GM19452 (cell line): ENCODE results near the gene HAGH.

Source experiments
- ATAC-seq: cut with Tn5 transposase; IDR thresholded peaks from one replicate; pipeline ENCODE4 v1.9.1; 2021; ENCODE audit not compliant: unreplicated experiment

The HAGH gene

DNA sequence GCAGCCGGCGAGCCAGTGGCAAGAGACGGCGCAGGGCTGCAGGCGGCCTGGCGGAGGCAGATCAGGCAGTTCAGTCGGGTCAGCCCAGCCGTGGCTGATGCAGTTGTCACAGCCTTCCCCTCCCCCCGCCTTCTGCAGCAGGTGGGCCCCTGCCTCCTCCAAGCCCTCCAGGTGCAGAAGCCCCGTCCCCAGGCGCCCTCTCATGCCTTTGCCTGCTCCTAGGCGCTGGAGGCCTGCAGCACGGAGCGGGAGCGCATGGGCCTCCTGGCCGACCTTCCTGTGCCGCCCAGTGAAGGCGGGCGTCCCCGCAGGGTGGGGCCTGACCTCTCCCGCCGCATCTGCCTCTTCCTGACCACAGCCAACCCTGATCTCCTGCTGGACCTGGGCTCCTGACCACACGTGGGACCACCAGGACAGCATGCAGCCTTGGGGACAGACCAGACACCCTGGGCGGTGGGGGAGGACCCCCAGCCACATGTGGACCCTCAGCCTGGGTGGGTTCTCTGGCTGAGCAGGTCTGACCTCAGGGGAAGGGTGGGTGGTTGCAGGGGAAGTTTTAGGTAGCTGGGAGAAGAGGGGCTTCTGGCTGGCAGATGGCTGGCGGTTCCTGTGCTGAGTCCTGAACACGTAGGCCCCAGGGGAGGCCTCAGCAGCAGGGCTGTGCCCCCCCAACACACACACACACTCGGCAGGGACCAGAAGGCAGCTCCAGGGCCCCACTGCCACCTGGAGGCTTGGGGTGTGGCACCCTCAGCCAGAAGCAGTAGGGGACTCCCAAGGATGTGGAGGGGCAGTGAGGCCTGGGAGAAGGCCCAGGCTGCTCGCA lies 50.6 kb downstream of the HAGH start:
- ATAC-seq: no peak

DNA sequence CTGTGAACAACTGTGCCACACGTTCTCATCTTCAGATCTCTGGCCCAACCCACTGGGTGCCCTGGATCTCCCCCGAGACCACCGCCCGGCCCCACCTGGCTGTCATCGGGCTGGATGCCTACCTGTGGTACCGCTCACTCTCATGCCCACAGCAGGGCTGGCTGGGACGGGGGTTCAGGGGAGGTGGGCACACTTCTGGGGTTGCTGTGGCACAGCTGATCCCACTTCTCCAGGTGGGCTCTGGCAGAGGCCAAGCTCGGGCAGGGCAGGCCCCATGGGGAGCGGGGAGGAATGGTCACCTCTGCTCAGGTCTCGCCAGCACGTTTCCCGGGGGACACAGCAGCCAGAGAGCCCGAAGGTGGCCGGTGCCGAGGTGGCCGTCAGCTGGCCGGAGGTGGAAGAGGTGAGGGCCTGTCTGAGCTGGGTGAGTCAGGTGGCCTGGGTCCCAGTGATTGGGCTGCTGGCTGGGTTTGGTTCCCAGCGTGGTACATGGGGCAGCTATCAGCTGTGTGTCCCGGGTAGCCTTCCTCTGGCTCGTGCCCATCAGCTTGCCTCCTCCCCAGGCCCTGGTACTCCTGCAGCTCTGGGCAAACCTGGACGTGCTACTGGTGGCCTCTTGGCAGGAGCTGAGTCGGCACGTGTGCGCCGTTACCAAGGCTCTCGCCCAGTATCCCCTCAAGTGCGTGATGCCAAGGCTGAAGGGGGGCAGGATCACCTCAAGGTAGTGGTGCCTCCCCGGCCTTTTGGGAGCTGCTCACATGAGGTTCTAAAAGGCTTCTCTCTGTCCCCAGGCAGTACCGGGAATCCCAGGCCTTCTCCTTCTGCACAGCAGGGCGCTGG lies 51.4 kb downstream of the HAGH start:
- no peak for ATAC-seq

DNA sequence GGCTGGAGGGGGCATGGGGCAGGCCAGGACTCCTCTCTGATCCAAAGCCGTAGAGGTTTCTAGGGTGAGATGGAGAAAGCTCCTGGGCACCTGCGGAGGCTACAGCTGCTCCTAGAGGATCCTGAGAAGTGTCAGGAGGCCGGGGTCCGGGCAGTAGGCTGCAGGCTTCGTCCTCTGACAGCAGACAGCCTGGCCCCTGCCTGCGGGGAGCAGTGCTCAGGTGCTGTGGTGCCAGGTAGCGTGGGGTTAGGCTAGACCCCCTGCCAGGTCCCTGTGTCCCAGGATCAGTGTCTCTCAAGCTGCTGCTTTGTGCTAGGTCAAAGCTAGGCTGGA lies 52.2 kb downstream of the HAGH start:
- ATAC-seq: no peak

DNA sequence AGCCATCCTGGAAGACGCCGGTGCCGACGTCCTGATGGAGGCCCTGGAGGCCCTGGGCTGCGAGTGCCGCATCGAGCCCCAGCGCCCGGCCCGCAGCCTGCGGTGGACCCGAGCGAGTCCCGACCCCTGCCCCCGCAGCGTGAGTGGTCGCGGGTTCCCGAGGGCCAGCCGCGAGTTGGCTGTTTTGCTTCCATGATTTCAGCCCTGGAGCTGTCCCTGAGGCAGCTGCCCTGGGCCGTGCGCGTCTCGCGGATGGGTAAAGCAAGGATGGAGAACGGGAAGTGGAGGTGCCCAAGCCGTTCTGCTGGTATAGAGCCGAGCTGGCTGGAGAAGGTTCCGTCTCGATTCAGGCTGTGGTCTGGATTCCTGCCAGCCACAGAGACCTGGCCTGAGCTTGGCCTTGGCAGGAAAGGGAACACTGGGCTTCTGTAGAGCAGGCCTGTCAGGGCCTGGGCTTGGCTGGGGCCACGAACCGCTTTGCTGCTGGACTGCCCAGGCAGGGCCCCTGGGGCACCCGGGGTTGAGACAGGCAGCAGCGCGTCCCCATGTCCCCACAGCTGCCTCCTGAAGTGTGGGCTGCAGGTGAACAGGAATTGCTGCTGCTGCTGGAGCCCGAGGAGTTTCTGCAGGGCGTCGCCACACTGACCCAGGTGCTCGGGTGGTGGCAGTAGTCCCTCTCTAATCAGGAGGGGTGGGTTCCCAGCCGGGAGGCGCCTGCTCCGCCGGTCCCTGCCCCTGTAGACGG lies 52.8 kb downstream of the HAGH start:
- ATAC-seq: no peak

DNA sequence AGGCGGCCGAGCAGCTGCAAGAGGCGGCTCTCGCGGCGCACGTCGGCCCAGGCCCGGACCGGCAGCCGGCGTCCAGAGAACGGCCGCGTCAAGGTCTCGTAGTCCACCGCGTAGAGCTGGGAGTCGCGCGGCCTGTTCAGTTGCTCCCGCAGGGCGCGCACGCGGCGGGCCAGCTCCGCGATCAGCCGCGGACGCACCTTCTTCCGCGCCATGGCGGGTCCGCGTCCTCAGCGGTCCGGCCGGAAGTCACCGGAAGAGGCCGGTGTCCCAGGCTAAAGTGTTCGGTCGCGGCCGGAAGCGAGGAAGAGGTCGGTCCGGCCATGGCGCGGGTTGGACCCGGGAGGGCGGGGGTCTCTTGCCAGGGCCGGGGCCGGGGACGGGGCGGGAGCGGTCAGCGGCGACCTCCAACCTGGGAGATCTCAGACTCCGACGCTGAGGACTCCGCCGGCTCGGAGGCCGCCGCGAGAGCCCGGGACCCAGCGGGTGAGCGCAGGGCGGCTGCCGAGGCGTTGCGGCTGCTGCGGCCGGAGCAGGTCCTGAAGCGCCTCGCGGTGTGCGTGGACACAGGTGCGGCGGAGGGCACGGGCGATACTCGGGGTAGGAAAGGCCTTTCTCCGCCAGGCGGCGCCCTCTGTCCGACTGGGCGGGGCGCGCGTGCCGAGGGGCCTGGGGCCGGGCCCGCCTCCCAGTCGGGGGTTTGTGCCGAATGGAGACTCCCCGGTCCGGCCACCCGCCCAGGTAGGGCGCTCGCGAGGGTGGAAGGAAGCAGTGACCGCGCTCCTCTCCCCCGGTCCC lies 53.5 kb downstream of the HAGH start, which contains the start of gene MRPS34:
MRPS34 (minus strand) TSS at position 227 of the 795 bp plus-strand sequence; CDS start at position 212, 15 bp downstream.
- ATAC-seq: peak; percentile 50

DNA sequence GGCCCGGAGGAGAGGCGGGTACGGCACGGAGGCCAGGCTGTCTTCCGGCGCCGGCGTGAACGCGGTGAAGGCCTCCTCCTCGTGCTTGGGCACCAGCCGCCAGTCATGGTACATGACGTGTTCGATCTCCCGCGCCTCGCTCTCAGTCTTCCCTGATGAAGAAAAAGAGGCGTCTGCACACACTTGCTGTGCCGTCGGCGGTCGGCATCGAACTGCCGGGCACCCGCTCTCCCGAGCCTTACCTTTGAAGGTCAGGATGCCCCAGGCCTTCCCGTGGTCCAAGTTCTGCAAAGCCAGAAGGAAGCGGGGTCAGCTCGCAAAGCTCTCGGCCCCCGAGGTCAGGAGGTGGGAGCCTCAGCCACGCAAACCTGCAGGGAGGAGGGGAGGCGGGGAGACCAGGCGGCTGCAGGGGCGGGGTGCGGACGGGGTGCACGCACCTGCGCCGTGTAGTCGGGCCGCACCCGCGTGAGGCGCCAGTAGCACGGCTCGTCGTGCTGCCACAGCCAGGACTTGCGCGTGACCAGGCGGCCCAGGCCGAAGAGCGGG lies 54.2 kb downstream of the HAGH start, which contains the start of gene EME2:
EME2 (plus strand) TSS at position 449 of the 546 bp plus-strand sequence. CDS start 418 bp downstream, outside the sequence.
- ATAC-seq: peak; percentile 3

DNA sequence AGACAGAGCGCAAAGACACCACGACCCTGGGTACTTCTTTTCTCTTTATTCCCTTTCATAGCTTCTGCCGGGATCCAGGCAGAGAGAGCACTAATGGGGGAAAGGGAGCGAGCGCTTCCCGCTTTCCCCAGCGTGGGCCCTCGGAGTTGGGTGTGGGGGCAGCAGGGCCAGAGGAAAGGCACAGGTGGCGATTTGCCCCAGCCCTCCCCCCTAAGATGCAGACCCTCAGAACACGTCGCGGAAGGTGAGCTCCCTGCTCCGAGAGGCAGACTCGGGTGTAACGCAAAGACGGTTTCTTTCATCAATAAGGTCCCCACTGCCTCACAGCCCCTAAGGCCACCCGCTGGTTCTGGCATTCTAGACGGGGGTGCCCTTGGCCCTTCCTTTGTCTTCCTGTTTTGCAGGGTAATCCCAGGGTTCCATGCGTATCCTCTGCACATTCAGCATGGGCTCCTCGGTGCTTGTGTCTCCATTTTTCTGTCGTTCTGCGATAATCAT lies 54.7 kb downstream of the HAGH start:
- ATAC-seq: no peak

DNA sequence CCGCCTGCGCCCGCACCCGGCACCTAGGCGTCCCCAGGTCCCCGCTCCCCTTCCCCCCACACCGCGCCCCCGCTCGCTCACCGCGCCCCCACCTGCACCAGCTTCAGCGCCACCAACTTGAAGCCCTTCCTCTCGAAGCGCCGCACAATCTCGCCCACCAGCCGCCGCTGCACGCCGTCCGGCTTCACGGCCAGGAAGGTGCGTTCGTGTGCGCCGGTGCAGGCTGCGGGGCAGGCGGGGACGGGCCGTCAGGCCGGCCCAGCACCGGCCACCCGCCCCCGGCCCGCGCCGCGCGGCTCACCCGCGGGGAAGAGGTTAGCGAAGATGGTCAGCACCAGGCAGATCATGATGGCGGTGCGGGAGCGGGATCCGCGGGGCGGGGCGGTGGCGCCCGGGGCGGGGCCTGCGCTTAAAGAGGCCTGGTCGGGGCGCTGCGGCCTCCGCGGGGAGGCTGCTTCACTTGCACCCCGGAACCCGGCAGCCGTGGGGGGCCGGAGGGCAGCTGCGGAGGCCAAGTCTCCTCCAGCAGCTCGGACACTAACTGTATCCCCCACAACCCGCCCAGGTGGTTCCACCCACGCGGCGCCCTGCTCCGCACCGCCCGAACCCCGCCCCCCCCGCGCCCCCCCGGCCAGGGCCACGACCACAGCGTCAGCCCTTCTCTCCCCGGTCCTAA lies 55.3 kb downstream of the HAGH start, which contains the start of gene NME3:
NME3 (minus strand) TSS at position 356 of the 676 bp plus-strand sequence; CDS start at position 347, 9 bp downstream.
- no peak for ATAC-seq

DNA sequence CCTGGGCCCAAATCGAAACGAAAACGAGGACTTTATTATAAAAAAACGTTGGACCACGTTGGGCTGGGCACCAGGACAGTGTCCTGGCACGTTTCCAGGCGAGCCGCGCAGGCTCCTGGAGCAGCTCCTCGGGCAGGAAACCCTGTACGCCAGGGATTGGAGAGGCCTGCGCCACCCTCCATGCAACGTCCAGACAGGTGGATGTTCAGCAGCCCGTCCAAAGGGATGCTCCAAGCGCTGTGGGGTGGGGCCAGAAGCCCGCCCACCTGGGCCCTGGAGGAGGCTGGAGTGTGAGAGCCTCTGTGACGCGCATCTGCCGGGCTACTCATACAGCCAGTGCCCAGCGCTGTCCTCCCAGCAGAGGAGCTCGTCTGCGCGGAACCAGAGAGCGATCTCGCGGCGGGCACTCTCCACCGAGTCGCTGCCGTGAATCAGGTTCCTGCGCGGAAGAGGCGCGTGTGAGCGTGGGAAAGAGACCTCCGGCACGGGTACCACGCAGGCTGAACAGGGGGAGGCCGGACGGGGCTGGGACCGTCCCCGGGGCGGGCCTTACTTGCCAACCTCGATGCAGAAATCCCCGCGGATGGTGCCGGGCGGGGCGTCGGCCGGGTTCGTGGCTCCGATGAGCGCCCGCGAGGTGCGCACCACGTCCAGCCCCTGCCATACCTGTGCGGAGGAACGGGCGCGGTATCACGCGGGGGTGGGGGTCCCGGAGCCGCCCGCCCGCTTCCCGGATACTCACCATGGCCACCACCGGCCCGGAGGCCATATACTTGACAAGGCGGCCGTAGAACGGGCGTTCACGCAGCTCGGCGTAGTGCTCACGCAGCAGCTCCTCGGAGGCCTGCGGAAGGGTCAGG lies 56.1 kb downstream of the HAGH start:
- no peak for ATAC-seq

DNA sequence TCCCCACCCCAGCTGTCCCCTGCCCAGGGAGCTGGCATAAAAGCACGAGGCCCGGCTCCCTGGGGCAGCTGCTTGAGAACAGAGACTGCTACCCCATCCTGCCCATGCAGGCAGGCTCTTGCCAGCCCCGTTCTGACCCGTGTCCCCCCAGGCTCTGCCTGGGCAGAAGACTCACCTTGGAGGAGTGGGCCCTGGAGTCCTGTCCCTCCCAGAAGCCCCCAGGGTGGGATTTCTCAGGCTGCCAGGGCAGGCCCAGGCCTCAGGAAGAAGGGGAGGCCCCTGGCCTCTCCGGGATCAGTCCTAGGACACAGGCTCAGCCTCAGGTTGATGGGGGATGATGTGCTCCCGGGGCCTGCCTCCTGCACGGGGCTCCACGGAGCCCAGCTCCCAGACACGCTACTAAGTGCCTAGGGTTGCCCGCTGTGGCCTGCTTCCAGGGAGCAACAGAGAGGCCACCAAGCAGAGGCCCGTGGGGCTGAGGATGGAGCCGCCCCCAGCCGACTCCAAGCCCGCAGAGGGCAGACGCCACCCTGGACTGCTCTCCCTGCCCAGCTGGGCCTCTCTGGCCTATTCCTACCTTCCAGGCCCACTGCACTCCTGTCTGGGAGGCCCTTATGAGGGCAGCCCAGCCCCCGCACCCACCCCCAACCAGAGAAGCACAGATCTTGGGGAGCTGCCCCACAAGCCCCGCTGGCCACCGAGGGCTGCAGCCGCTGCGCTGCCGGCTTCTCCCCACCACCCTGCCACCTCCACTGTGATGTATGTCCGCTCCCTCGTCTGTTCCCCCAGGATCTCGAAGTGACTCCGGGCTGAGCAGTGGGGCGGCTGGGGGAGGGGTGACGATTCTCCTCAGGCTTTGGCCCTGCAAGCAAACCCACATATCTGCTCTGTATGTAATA lies 57.0 kb downstream of the HAGH start:
- no peak for ATAC-seq

DNA sequence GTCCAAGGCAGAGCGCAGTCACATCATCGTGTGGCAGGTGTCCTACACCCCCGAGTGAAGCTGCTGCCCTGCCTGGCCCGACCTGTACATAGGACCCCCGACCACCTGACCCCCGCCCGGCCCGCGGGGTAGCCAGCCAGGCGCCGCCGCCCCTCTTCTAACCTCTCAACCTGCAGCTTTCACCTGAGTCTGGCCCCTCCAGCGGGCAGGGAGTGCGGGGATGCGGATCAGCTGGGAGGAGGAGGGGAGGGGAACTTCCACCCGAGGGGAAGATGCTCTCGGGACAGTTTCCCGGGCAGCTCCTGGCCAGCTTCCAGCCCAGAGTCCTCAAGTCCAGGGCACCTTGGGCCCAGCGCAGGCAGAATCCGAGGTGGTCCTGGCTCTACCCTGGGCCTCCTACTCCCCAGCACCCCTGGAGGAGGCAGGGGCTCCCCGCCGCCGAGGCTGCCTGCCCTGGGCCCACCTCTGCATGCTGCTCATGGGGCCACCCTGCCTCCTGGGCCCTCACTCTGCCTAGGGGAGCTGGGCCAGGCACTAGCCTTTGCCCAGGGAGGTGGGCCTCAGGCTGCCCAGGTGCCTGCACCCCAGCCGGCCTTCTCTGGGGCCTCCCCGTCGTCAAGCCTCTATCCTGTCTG lies 57.7 kb downstream of the HAGH start:
- ATAC-seq: no peak

DNA sequence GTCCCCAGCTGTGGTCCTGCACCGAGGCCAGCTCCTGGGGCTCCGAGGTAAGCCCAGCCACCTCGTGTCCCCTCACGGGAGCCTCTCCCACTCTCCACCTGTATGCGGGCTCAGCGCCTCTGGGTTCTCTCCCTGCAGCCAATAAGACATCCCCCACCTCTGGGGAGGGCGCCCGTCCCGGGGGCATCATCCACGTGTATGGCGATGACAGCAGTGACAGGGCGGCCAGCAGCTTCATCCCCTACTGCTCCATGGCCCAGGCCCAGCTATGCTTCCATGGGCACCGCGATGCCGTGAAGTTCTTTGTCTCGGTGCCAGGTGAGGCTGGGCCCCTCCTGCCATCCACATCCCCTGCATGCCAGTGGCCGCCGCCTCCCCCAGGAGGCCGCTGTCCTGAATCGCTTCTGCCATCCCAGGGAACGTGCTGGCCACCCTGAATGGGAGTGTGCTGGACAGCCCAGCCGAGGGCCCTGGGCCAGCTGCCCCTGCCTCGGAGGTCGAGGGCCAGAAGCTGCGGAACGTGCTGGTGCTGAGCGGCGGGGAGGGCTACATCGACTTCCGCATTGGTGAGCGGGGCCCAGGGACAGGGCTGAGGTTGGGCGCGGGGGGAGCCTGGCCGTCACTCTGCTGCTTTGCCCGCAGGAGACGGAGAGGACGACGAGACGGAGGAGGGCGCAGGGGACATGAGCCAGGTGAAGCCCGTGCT lies 58.4 kb downstream of the HAGH start:
- ATAC-seq: no peak

DNA sequence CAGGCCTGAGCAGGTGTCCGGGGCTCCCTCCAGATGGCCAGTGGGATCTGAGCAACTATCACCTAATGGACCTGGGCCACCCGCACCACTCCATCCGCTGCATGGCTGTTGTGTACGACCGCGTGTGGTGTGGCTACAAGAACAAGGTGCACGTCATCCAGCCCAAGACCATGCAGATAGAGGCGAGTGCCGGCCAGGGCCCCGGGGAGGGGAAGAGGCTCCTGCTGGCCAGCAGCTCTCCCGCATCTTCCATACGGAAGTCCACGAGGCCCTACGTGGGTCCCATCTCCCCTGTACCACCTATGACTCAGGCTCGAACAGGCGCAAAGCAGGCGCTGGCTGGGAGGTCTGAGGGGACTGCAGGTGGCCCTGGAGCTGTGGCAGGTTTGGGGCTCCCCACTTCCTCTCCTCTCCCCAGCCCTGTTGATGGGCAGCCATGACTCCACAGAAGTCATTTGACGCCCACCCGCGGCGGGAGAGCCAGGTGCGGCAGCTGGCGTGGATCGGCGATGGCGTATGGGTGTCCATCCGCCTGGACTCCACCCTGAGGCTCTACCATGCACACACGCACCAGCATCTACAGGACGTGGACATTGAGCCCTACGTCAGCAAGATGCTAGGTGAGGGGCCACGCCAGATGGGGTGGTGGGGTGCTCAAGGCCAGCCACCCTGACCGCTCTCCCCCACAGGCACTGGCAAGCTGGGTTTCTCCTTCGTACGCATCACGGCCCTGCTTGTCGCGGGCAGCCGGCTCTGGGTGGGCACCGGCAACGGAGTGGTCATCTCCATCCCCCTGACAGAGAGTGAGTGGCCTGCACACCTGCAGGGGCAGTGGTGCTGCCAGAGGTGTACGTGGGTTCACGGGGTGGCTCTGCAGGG lies 59.3 kb downstream of the HAGH start:
- no peak for ATAC-seq

DNA sequence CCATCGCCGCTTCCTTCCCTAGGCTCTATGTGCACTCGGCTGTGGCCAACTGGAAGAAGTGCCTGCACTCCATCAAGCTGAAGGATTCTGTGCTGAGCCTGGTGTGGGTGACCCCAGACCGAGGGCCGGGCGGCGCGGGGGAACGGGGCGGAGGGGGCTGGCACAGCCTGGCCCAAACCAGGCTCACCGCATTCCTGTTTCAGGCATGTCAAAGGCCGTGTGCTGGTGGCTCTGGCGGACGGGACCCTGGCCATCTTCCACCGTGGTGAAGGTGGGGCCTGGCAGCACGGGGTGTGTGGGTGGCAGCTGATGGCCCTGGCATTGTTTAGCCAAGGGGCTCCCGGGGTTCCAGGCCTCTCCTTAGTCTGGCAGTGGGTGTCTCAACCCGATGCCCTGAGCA lies 59.9 kb downstream of the HAGH start:
- ATAC-seq: no peak

DNA sequence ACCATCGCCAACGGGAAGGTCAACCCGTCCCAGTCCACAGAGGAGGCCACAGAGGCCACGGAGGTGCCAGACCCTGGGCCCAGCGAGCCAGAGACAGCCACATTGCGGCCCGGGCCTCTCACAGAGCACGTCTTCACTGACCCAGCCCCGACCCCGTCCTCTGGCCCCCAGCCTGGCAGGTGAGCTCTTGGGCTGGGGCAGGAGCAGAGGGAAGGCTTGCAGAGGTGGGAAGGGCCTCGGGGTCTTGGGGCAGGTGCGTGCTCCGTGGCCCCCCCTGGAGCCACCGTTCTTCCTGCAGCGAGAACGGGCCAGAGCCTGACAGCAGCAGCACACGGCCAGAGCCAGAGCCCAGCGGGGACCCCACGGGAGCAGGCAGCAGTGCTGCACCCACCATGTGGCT lies 60.4 kb downstream of the HAGH start:
- no peak for ATAC-seq
